ENCODE results near the gene EXOC6B.

Gene EXOC6B

DNA sequence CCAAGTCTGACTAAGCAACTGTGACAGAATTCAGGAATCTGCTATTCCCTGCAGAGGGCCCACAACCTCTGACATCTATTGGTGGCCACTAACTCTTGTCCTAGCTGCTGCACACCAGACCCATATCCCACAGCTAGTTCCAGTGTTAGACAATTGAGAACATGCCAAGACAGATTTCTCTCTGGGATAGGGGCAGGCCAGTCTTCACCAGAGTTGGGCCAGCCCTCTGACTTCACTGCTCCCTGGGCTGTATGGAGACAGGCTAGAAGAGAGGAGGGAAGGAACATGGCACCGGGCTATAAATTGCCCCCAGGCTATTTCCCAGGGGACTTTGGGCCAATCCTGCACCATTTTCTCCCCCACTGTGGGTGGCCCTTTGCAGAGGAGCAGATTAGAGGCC is 645.5 kb downstream of the EXOC6B start:
- no peak overlapping the region for H3K4me3 ChIP-seq (ENCODE audit: low read depth, low read length)
- TF ChIP-seq, protein P1, sequence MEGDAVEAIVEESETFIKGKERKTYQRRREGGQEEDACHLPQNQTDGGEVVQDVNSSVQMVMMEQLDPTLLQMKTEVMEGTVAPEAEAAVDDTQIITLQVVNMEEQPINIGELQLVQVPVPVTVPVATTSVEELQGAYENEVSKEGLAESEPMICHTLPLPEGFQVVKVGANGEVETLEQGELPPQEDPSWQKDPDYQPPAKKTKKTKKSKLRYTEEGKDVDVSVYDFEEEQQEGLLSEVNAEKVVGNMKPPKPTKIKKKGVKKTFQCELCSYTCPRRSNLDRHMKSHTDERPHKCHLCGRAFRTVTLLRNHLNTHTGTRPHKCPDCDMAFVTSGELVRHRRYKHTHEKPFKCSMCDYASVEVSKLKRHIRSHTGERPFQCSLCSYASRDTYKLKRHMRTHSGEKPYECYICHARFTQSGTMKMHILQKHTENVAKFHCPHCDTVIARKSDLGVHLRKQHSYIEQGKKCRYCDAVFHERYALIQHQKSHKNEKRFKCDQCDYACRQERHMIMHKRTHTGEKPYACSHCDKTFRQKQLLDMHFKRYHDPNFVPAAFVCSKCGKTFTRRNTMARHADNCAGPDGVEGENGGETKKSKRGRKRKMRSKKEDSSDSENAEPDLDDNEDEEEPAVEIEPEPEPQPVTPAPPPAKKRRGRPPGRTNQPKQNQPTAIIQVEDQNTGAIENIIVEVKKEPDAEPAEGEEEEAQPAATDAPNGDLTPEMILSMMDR (IDR thresholded peaks at IDR 0.05; ENCODE audit: insufficient read depth, low read depth, low read length, missing control alignments): no peak
- DNase-seq (ENCODE audit: low read depth): no peak

DNA sequence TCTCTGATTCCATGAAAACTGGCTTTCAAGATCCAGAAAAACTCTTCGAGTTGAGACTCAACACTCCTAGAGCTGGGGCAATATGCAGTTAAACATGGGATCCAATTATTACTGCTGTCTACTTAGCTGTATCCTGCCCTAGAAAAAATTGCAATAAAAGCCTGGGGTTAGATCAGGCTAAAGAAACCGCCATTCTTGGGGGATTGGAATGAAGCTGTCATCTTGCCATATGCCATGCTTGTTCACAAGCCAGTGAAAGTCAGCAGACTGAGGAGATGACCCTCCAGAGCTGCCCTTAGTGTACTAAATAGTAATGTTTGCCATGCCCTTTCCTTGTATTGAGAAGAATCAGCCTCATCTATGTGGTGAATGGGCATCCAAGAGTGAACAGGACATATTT is 647.3 kb downstream of the EXOC6B start:
- DNase-seq (ENCODE audit: low read depth): no peak
- no peak overlapping the region for H3K4me3 ChIP-seq (ENCODE audit: low read depth, low read length)
- TF ChIP-seq, protein P1 (IDR thresholded peaks at IDR 0.05; ENCODE audit: insufficient read depth, low read depth, low read length, missing control alignments): no peak

DNA sequence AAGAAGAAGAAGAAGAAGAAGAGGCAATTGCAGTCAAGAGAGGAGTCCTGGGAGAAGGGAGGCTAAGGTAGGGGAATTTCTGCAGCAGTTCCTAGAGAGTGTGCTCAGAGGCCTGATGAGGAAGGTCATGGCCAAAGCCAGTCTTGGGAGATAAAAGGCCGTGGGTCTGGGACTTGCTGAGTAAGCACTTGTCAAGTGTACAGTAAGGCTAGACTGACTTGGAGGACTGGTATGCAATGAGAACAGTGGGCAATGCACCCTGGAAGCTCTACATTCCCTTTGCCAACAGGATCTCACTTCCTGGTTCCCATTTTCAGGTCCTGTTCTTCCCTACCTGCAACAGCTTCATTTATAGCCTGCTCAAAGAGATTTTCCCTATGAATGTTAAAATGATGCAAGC is 649.6 kb downstream of the EXOC6B start:
- no peak for DNase-seq (ENCODE audit: low read depth)
- TF ChIP-seq, protein P1 (IDR thresholded peaks at IDR 0.05; ENCODE audit: insufficient read depth, low read depth, low read length, missing control alignments): no peak
- no peak overlapping the region for H3K4me3 ChIP-seq (ENCODE audit: low read depth, low read length)

DNA sequence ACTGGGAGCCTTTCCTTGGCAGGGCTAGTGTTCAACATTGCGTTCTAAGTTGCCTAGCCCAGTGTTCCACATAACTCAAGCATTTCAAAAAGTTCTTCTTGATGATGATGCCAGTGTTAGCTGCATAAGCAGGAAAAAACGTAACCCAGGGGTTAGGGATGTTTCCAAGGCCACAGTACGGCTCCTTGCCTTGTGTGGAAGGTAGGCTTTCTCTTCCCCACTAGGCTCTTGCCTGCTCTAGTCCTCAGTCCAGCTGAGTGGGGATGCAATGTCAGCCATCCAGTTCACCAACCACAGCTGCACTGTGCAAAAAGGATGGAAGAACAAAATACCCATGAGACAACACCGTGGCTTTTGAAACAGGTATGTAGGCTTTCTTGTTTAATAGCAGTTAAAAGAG is 650.2 kb downstream of the EXOC6B start:
- DNase-seq (ENCODE audit: low read depth): no peak
- TF ChIP-seq, protein P1 (IDR thresholded peaks at IDR 0.05; ENCODE audit: insufficient read depth, low read depth, low read length, missing control alignments): no peak
- H3K4me3 ChIP-seq (ENCODE audit: low read depth, low read length): no peak overlapping the region

DNA sequence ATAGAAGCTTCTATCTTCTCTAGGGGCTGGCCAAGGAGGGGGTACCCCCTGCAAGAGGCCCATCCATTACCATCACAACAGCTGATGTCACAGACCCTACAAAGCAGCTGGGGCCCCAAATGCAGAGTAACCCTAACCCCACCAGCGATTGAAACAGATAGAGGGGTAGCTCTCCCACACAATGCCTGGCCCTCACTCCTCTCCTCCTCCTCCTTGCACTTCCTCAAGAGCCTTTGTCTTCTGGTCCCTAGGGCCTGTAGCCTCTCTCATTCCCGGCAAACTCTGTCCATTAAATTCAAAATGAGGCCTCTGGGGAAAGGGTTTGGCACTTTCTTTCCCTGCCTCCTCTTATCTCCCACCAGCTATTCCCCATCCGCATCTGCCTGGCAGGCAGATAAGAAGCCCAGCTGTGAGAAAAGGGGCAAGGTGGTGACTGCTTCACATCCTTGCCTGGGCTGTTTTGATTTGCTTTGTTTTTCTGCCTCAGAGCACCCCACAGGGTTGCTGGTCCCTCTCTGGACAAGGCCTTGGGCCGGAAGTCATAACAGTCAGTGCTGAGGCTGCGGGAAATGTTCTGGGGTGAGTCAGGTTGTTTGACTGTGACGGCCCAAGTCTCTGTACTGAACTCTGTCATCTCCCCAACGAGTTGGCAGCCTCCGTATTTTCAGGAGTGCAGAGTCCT is 652.1 kb downstream of the EXOC6B start:
- TF ChIP-seq, protein P1 (IDR thresholded peaks at IDR 0.05; ENCODE audit: insufficient read depth, low read depth, low read length, missing control alignments): no peak
- no peak for DNase-seq (ENCODE audit: low read depth)
- H3K4me3 ChIP-seq (ENCODE audit: low read depth, low read length): no peak overlapping the region

DNA sequence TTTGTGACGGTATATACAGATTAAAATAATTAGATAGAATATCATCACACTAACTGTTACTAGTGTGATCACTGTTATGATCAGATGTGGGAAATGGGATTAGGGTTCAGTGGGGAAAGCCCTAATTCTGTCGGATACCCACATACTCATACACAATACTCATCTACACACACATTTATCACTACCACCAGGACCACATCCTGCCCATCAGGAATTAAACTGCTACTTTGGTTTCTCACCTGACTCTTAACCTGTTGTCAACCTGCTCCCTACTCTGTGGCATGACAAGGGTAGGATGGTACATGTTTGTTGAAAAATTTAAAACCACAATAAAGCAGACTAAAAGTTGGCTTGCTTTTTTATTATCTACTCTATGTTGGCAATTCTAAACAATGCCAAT is 653.4 kb downstream of the EXOC6B start:
- no peak overlapping the region for H3K4me3 ChIP-seq (ENCODE audit: low read depth, low read length)
- TF ChIP-seq, protein P1 (IDR thresholded peaks at IDR 0.05; ENCODE audit: insufficient read depth, low read depth, low read length, missing control alignments): no peak
- DNase-seq (ENCODE audit: low read depth): no peak

DNA sequence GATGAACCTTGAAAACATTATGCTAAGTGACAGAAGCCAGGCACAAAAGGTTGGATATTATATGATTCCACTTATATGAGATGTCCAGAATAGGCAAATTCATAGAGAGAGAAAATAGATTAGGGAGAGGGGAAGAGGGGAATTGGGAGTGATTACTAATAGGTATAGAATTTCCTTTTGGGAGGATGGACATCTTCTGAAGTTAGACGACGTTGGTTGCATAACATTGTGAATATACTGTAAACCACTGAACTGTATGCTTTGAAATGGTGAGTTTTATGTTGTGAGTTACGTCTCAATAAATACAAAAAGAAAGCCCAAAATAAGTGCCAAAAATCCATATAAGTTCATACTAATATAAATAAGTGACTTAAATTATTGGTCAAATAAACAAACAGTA is 659.6 kb downstream of the EXOC6B start:
- TF ChIP-seq, protein P1 (IDR thresholded peaks at IDR 0.05; ENCODE audit: insufficient read depth, low read depth, low read length, missing control alignments): no peak
- H3K4me3 ChIP-seq (ENCODE audit: low read depth, low read length): no peak overlapping the region
- no peak for DNase-seq (ENCODE audit: low read depth)
